HG03064 (cell line): ENCODE results near the gene TMEM117.
"Not testable (repeated sequence)": the region's sequence is repeated elsewhere in the genome, so short reads cannot be mapped to it uniquely, and the experiment has no call there.

ENCODE experiments used
- ATAC-seq: cut with Tn5 transposase; IDR thresholded peaks from one replicate; pipeline ENCODE4 v1.9.1; 2021; ENCODE audit warnings: low read depth; ENCODE audit not compliant: unreplicated experiment

TMEM117 gene

DNA sequence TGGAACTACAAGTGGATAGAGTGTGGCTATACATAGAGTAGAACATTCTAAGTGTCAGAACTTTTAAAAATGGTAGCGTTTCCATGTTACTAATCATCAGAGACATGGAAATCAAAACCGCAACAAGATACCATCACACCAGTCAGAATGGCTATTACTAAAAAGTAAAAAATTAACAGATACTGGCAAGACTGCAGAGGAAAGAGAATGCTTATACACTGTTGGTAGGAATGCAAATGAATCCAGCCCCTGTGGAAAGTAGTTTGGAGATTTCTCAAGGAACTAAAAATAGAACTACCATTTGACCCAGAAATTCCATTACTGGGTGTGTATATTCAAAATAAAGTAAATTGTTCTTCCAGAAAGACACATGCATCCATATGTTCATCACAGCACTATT, 521.6 kb downstream of the TMEM117 start:
- no peak for ATAC-seq

DNA sequence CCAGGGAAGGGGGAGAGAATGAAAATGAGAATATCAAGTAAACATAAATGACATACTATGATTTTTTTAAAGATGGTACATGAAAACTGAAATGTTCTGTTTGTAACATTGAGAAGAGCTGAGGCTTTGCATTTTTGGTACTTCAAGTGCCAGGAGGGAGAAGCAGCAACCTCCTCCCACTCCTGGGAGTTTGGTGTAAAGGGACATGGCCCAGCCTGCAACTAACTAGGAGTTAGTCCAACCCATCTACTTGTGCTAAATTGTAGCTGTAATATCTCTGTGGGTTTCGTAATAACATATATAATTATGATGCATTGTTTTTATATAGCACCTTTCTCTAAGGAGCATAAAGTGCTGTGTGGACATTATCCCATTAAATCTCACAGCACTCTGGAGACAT, 522.8 kb downstream of the TMEM117 start:
- no peak for ATAC-seq

DNA sequence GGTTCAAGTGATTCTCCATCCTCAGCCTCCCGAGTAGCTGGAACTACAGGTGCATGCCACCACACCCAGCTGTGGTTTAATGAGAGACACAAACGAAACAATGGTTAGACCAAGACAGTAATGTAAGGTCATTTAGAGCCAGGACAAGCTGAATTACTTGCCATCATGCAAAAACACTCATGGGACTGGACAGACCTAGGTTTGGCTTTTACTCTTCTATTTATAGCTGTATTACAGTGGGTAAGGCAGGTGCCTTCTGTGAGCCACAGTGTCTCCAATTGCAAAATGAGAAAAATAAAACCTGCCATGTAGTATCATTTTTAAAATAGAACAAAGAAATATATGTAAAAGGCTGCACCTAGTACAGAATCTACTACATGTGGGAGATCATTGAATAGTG, 527.1 kb downstream of the TMEM117 start:
- ATAC-seq: no peak

DNA sequence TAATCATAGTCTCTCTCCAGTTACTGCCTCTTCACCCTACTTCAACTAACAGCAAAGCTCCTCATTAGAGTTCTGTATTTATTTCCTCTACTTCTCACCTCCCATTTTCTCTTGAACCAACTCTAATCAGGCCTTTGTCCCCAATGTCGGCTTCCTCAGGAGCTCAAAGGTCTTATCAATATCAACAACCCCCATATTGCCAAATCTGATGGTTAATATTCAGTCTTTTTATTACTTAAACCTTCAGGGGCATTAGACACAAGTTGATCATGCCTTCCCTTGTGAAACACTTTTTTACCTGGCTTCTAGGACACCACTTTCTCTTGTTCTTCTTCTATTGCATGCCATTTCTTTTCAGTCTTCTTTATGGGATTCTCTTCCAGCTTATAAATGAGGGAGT, 531.3 kb downstream of the TMEM117 start:
- no peak for ATAC-seq

DNA sequence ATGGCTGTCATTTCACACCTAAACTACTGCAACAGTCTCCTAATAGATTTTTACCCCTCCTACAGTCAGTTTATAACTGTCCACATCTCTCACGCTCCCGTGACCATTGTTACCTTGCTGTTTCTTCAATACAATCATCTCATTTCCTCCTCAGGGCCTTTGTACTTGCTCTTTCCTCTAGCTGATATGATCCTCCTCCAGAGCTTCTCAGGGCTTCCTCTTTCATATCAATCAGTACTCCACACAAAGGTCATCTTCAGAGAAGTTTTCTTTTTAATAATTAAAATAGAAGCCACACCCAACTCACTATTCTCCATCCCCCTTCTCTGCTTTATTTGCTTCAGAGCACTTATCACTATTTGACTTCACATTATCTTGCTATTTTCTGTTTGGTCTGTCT, 532.0 kb downstream of the TMEM117 start:
- ATAC-seq: no peak

DNA sequence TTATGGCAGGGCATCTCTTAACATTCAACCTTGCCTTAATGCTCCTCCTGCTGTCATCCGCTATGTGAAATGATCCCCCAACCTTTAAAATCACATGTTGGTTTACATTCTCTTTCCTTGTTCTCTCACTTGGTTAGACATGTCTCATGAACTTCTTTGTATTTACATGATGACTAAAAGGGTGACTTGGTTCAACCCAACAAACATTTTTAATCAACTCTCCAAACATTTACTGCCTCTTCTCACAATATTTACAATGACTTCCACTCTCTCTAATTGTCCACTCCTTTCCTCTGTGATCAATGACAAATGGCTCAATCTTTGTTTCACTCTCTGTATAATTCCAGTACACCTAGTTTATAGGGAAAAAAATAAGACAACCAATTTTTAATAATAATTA, 534.1 kb downstream of the TMEM117 start:
- no peak for ATAC-seq

DNA sequence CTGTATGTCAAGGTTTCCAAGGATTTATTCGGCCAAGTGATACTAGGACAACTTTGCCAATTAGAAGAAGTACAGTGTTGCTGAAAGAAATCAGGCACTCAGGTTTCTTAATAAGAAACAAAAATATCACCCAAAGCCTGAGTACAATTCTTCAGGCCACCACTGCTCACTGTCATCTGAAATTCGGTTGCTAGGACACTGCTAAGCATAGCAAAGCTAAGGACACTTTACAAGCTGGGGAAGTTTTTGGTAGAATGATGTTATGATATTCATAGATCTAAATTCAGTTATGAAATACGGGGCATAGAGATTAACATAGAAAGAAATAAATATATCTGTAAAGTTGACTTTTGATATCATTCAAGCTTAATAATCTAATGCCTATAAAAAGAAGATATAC, 535.1 kb downstream of the TMEM117 start:
- no peak for ATAC-seq

DNA sequence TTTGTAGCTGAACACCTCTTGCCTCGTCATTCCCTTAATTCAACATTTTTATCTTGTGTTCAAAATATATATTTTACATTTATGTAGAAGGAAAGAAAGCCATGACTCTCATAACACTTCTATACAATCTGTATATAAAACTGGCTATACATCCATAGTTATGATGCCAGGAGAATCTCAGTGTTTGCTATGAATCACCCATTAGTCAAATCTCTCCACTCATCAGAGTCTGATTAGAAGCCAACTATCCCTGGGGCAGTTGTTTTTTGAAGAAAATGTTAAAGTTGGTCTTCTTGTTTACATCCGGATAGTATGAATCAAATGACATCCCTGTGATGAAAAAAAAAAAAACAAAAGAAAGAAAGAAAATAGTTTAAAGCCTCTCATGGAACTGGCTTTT, 536.4 kb downstream of the TMEM117 start:
- no peak for ATAC-seq

DNA sequence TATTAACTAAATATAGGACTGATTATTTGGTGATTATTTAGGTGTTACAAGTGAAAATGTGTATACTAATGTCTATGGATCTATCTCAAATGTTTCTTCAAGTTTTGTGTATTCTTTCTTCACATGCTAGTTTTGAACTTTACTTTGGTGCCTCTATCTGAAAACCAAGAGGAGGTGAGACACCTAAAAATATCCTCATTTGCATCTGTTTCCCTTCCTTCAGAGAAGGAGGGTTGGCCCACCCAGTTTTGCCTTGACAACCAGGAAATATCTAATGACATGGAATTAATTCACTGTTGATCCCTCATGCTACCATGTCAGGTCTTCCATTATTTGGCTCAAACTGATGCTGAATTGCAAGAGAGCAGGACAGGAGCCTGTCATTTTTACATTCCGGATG, 539.8 kb downstream of the TMEM117 start:
- no peak for ATAC-seq

DNA sequence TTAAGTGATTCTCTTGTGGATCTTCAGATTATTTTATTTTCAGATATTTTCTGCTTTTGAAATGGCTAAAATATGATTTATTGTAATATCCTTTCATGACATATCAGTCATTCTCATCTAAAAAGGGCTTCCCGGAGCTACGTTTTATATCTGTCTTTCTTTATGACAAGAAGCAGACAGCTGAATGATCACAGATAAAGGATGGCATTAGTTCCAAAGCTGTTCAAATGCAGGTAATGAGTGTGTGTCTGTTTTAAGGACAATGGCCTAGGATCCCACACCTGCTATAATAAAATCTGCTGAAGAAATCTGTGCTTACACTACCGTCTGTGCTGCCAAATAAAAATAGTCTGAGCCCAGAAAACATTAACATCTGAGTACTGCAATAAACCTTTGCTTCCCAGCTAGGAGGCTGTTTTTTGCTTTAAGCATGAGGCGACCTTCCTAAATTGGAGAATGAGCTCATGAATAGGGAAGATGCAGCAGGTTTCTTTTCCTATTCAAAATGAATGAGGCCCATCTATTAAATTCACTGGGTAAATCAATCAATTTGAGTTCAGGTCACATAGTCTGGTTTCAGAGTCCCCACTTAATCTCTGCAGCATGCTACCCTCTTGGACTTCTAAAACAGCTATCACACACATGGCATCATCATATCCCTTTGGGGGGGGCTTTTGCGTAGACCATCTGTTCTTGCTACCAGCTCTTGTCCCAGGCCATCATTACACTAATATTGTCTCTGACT, 541.7 kb downstream of the TMEM117 start:
- ATAC-seq: no peak

DNA sequence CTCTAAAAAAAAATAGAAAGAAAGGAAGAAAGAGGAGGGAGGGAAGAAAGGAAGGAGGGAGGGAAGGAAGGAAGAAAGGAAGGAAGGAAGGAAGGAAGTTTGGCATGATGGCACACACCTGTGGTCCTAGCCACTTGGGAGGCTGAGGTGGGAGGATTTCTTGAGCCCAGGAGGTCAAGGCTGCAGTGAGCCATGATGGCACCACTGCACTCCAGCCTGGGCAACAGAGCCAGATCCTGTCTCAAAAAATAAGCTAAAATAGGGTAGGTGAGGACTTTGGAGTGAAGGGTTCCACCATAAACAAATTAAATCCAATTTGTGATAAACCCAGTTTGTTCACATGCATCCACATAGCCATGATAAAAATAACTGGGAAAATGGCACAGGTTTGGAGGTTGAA, 543.2 kb downstream of the TMEM117 start:
- ATAC-seq: not testable (repeated sequence)

DNA sequence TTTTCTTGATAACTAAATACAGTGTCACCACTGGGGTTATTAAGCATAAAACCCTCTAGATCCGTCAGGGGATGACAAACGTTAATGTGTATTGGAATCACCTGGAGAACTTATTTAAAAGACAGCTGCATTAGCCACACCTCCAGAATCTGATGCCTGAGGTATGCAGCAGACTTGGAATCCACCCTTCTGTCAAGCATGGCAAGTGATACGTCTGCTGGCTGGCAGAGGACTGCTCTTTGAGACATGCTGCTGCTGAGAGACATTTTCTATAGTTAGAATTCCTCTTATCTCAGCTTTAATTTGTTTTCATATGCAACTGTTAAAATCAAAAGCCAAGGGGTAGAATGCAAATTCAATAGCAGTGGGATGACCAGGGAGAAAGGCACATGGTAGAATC, 544.0 kb downstream of the TMEM117 start:
- no peak for ATAC-seq

DNA sequence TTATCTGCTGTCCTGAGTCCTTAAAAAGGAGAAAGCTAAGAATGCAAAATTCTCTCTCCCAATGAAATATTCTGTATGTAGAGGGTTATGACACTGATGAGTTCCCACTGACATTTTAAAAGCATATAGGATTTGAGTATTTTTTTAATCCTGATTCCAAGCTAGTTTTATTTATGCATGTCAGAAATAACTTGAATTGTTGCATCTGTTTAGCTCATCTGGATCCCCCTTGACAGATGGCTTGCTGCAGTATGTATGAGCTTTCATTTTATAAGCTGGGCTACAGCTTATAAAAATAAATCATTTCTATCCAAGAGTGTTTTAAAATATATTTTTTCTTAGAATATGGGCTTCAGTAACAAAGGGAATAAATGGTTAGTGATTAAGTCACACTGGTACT, 545.0 kb downstream of the TMEM117 start:
- no peak for ATAC-seq

DNA sequence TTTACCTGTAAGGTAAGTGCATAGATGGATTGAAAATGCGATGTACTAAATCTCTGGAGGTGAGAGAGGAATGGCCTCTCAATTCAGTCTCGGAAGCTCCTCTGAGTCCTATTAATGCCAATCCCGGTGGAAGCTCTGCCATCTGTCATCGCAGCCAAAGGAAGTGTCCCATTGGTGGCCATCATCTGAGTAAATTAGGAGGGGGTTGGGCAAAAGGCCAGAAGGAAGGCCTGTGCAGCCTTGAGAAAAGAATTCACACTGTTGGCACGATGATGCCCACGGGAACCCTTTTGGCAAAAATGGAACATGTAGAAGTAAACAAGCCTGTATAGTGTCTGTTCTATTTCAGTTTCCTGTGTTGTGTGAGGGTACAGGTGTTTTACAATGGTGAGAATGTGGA, 545.5 kb downstream of the TMEM117 start:
- no peak for ATAC-seq

DNA sequence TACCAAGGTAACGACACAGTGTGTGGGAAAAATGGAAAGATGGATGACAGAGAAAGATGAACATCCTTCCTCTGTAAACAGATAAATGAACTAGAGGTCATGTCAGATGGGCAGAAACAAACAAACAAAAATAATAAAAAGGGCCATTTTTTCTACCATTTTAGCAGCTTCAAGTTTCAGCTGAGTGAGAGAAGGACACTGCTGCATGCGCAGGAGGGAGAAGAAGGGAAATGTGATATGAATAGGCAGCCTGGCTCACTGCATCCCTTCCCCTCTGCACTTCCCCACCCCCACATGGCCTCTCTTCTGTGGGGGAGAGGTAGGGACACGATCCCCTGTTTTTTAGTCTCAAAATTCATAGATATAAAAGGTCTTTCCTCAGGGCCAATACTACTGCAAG, 548.3 kb downstream of the TMEM117 start:
- ATAC-seq: no peak

DNA sequence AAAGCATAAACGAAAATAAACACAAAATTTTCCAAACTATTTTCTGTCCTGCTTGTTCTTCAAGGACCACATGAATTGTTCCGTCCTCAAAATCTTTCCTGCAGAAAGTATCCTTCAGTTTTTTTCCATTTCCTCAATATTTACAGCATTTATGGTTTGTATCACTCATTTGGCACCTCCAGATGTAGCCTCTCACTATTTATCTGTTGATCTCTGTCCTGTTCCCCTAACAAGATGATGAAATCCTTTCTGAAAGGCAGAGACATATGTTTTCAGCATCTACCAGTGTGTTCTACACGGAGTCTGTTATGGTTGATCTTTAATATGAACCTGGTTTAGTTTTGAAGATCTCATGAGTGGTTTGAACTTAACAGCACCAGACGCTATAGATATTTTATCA, 550.1 kb downstream of the TMEM117 start:
- no peak for ATAC-seq

DNA sequence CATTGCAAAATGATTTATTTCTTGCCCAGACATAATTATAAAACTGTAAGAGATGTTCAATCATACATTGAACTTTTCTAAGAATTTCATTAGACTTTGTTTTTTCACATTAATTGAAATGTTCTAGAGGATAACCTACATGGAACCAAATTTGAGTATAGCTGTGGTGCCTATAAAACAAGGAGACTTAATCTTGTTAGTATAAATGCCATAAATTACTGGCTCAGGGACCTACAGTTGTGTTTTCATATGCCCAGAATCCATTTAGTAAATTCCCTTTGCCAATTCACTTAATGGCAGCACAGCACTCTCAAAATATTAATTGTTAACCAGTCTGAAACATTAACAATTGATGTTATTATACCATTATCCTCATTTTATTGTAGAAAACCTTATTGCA, 551.7 kb downstream of the TMEM117 start:
- no peak for ATAC-seq

DNA sequence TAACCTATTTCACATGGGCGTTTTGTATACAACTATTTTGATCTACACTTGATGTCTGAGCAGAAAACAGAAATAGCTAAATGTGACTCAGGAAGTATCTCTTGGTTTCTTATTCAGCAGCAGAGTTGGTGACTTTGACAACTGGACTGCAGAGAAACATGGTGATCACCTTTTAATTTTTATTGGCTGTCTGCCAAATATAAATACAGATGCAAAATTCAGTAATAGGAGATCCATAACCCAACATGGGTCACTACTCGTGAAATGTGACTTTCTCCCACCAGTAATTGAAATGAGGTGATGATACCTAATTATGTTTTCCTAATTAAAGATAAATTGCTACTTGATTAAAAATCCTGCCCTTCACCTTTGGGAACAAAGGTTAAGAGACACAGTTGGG, 553.2 kb downstream of the TMEM117 start:
- ATAC-seq: no peak

DNA sequence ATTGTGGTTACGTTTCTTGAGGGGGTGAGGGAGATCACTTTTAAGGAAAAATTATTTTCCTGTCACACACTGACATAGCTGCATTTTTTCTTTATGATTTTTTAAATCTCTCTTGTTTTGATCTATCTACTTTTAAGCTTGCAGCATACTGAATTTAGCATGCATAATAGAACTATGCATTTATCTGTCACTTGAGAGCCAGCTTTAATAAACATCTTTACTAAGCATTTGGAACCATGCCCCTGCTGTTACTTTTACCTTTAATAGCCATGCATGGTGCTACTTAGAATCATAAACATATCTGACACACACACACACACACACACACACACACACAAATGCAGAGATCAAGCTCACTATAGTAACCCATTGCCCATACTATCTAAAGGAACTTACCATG, 554.0 kb downstream of the TMEM117 start:
- no peak for ATAC-seq

DNA sequence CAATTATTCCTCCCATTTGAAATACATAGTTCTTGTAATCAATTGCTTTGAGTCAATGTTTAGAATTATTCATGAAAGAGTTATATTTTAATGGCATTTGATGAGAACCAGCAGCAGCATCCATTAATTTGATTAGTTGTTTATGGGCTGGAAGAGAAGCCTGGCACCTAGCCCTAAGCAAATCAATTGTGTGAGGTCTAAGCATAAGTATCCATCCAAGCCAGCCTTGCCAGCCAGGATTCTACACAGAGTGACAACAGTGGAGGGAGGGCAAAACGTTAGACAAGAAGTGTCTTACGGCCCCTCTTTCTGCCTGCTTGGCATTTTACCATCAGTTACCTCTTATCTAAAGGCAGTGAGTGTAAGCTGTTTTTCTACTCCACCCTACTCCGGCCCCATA, 561.8 kb downstream of the TMEM117 start:
- ATAC-seq: no peak

DNA sequence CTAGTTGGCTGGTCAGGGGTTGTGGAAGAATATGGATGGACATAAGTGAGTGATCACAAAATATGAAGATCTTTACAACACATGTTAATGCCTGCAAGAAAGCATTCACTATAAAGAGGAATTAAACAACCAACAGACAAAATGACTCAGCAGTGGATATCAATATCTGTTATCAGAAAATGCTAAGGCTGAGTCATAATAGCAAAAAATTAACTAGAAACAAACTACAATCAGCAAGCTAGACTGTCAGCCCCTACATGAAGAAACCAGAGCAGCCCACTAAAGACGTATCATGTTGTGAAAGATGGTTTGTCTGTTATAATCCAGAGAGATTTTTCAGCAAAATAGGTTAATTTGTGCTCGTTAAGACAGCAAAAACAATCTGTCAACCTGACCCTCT, 567.3 kb downstream of the TMEM117 start:
- no peak for ATAC-seq

DNA sequence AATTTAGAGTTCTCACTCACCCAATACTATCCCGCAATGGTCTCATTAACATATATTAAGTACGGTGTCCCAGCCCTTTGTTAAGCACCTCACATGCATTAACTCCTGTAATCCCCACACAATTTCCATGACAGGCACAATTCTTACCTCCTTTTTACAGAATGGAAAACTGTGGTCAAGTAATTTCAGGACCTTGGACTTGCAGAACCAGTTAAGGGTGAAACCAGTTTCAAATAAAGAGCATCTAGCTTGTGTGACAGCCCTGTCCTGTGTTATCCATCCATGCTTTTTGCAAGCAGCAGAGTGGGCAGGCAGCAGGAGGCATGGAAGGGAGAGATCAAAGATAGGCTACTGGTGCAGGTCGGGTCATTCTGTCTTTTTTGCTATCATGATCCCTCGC, 569.4 kb downstream of the TMEM117 start:
- ATAC-seq: no peak

DNA sequence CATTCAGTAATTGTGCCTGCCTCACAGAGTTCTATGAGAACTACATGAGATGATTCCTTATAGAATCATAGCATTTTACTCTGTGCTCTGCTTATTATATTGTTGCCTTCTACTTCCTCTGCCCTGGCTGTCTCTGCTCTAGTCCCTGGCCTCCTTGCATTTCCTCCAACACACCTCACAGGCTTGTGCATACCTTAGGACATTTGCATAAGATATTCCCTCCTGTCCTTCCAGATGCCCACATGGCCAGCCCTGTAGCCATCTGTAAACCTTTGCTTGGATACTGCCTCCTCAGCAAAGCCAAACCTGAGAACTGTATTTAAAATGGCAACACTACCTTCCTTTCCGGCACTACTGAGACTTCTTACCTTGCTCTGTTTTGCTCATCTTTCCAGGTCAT, 586.7 kb downstream of the TMEM117 start:
- no peak for ATAC-seq
